HFFc6 (cell line): ENCODE results near the gene NCAPH2. TPM values are rescaled to one million over a fixed set of nuclear protein-coding genes. Genes with fewer than 3 reads are reported as not detected.
A peak's percentile ranks its signal among the peaks of the same experiment; 100 is the strongest.

Experiments used
- DNase-seq: peaks from one replicate; pipeline ENCODE4 v3.0.0-alpha.2; 2018
- H3K27ac Mint-ChIP-seq: 2 replicates; pipeline ENCODE4 v1.8.0; 2020; ENCODE audit warnings: mild to moderate bottlenecking, mixed read lengths
- H3K27me3 Mint-ChIP-seq: 2 replicates; pipeline ENCODE4 v1.8.0; 2021; ENCODE audit warnings: mild to moderate bottlenecking, moderate library complexity, mixed read lengths; ENCODE audit not compliant: insufficient read depth
- H3K36me3 Mint-ChIP-seq: 2 replicates; pipeline ENCODE4 v1.8.0; 2021; ENCODE audit warnings: low read depth, mixed read lengths
- H3K4me1 Mint-ChIP-seq: 2 replicates; pipeline ENCODE4 v1.8.0; 2020; ENCODE audit warnings: low read depth, mixed read lengths
- H3K4me3 Mint-ChIP-seq: 2 replicates; pipeline ENCODE4 v1.8.0; 2020; ENCODE audit warnings: mild to moderate bottlenecking, moderate library complexity, mixed read lengths
- H3K9me3 Mint-ChIP-seq: 2 replicates; pipeline ENCODE4 v1.8.0; 2020; ENCODE audit warnings: mild to moderate bottlenecking, mixed read lengths
- CTCF ChIP-seq: fragments of 200-600 bp; sonication (generic); IDR thresholded peaks from 2 replicates; pipeline ENCODE4 v1.5.0; 2021; ENCODE audit warnings: antibody characterized with exemption, mild to moderate bottlenecking
- total RNA-seq, 6 experiments: library from RNA; stranded (reverse); fragmentation: NEBNext Ultra II Directional; extraction: Animal tissue kit (Norgen Biotek cat#: 25700); gene quantifications; 2 replicates in 1 of 6; 3 replicates in 5 of 6; pipeline ENCODE4 v1.2.3, GENCODE V29; 2021

Gene NCAPH2
- total RNA-seq, 6 experiments from 2014 or later = 31.7 to 54.1 (median 50.0) TPM

- Mint-ChIP-seq H3K9me3 (no peaks in the 10 kb centered on the region), H3K4me1 (peaks cover 33% of the 10 kb centered on the region), H3K4me3 (no peak overlapping the region), H3K27me3 (peaks cover 5% of the 10 kb centered on the region), H3K36me3 (no peaks in the 10 kb centered on the region), H3K27ac (no peak overlapping the region)
- DNase-seq = no peak
- no peak for TF ChIP-seq CTCF
Measured at GRCh38 chr22:50471962-50472361, 36.1 kb upstream of the NCAPH2 start.

GRCh38 chr22:50473088-50473487 lies 34.9 kb upstream of the NCAPH2 start:
- H3K36me3 Mint-ChIP-seq = no peaks in the 10 kb centered on the region
- peak; percentile 59 for TF ChIP-seq CTCF
- DNase-seq = no peak
- H3K27ac Mint-ChIP-seq = peak overlapping the region; percentile 73
- H3K4me1 Mint-ChIP-seq = peaks cover 38% of the 10 kb centered on the region
- peak overlapping the region; percentile 90 for H3K4me3 Mint-ChIP-seq
- H3K9me3 Mint-ChIP-seq = no peaks in the 10 kb centered on the region
- peaks cover 6% of the 10 kb centered on the region for H3K27me3 Mint-ChIP-seq

GRCh38 chr22:50473855-50474671 lies 34.0 kb upstream of the NCAPH2 start:
- peaks cover 38% of the 10 kb centered on the region for H3K4me1 Mint-ChIP-seq
- no peaks in the 10 kb centered on the region for H3K9me3 Mint-ChIP-seq
- no peaks in the 10 kb centered on the region for H3K36me3 Mint-ChIP-seq
- peak overlapping the region; percentile 73 for H3K27ac Mint-ChIP-seq
- H3K27me3 Mint-ChIP-seq = peaks cover 6% of the 10 kb centered on the region
- TF ChIP-seq CTCF = no peak
- H3K4me3 Mint-ChIP-seq = peak overlapping the region; percentile 90
- peak; percentile 42 for DNase-seq

GRCh38 chr22:50474710-50475651 lies 33.0 kb upstream of the NCAPH2 start, which contains the start of gene SBF1:
SBF1 (minus strand) TSS chr22:50475035; CDS start chr22:50474840, 195 bp downstream.
- Mint-ChIP-seq H3K36me3 (no peaks in the 10 kb centered on the region), H3K27me3 (peaks cover 6% of the 10 kb centered on the region), H3K27ac (peak within 1 kb of the TSS; percentile 73), H3K4me1 (peaks cover 38% of the 10 kb centered on the region), H3K9me3 (no peaks in the 10 kb centered on the region), H3K4me3 (peak within 1 kb of the TSS; percentile 90)
- peak; percentile 78 for DNase-seq
- no peak for TF ChIP-seq CTCF

GRCh38 chr22:50475652-50476002 lies 32.4 kb upstream of the NCAPH2 start:
- Mint-ChIP-seq H3K9me3 (no peaks in the 10 kb centered on the region), H3K27ac (no peak overlapping the region), H3K36me3 (no peaks in the 10 kb centered on the region), H3K4me3 (peak overlapping the region; percentile 64), H3K4me1 (peaks cover 31% of the 10 kb centered on the region), H3K27me3 (peaks cover 10% of the 10 kb centered on the region)
- TF ChIP-seq CTCF = no peak
- DNase-seq = no peak
